HCT116 (cell line): ENCODE data around the gene IGIP. TPM values are rescaled to one million over a fixed set of nuclear protein-coding genes. Genes with fewer than 3 reads are reported as not detected.

Source experiments
- EGR1 ChIP-seq: IDR thresholded peaks from 2 replicates; pipeline ENCODE4 v1.6.1; 2012; ENCODE audit warnings: low read depth
- EZH2phosphoT487 ChIP-seq: fragments of 200-600 bp; IDR thresholded peaks from 2 replicates; pipeline ENCODE4 v1.6.1; 2018; ENCODE audit warnings: antibody characterized with exemption, borderline replicate concordance
- MAX ChIP-seq: IDR thresholded peaks from 2 replicates; pipeline ENCODE4 v1.6.1; 2012
- POLR2A ChIP-seq: IDR thresholded peaks from 2 replicates; pipeline ENCODE4 v1.7.0; 2011; ENCODE audit warnings: borderline replicate concordance; ENCODE audit not compliant: insufficient read depth, insufficient read length; ENCODE audit errors: extremely low read depth
- POLR2AphosphoS5 ChIP-seq: IDR thresholded peaks from 2 replicates; pipeline ENCODE4 v1.6.1; 2011; ENCODE audit warnings: mild to moderate bottlenecking, low read depth, low read length, moderate library complexity
- RAD21 ChIP-seq: IDR thresholded peaks from 2 replicates; pipeline ENCODE4 v1.6.1; 2012; ENCODE audit warnings: low read depth, mild to moderate bottlenecking
- REST ChIP-seq: IDR thresholded peaks from 2 replicates; pipeline ENCODE4 v1.6.1; 2012; ENCODE audit warnings: low read depth
- SIN3A ChIP-seq: IDR thresholded peaks from 2 replicates; pipeline ENCODE4 v1.6.1; 2012; ENCODE audit warnings: low read depth
- ZBTB33 ChIP-seq: IDR thresholded peaks from 2 replicates; pipeline ENCODE4 v1.6.1; 2011; ENCODE audit warnings: mild to moderate bottlenecking, low read length, moderate library complexity; ENCODE audit not compliant: insufficient replicate concordance; ENCODE audit errors: extremely low read depth
- total RNA-seq: library from RNA; stranded (reverse); gene quantifications from one replicate; pipeline ENCODE4 v1.2.1, GENCODE V29; 2021; ENCODE audit not compliant: unreplicated experiment

The IGIP gene
- total RNA-seq, 1 experiment from 2014 or later: 5.2 TPM

- TF ChIP-seq ZBTB33 (no peak), POLR2AphosphoS5 (no peak), POLR2A (no peak), RAD21 (no peak), REST (no peak), EGR1 (no peak), MAX (no peak), SIN3A (no peak), EZH2phosphoT487 (no peak)
These were observed 18.0 kb downstream of the IGIP start (continued) for GRCh38 chr5:140143521-140144258.
